Keratinocyte (primary cell): ENCODE data around the gene HERC5.

ENCODE experiments used
- EZH2 ChIP-seq: IDR thresholded peaks from one replicate; pipeline ENCODE4 v1.6.1; 2012; ENCODE audit warnings: inconsistent platforms, mild to moderate bottlenecking, low read length, moderate library complexity
- TF ChIP-seq, protein P1 (sequence below), 3 experiments: IDR thresholded peaks in 1 of 3; conservative IDR thresholded peaks in 1 of 3; optimal IDR thresholded peaks in 1 of 3; 2 replicates in 2 of 3; 3 replicates in 1 of 3; pipeline versions ENCODE3 to v1.5.1; 2011; ENCODE audit warnings: low read length in 3 of 3, mild to moderate bottlenecking in 3 of 3, moderate library complexity in 2 of 3, control low read depth in 1 of 3, inconsistent platforms in 1 of 3; ENCODE audit not compliant: insufficient read depth in 2 of 3; ENCODE audit errors: extremely low read depth in 1 of 3

GRCh38 chr4:88409206-88409605 lies 47.7 kb upstream of the HERC5 start:
- TF ChIP-seq, protein P1, sequence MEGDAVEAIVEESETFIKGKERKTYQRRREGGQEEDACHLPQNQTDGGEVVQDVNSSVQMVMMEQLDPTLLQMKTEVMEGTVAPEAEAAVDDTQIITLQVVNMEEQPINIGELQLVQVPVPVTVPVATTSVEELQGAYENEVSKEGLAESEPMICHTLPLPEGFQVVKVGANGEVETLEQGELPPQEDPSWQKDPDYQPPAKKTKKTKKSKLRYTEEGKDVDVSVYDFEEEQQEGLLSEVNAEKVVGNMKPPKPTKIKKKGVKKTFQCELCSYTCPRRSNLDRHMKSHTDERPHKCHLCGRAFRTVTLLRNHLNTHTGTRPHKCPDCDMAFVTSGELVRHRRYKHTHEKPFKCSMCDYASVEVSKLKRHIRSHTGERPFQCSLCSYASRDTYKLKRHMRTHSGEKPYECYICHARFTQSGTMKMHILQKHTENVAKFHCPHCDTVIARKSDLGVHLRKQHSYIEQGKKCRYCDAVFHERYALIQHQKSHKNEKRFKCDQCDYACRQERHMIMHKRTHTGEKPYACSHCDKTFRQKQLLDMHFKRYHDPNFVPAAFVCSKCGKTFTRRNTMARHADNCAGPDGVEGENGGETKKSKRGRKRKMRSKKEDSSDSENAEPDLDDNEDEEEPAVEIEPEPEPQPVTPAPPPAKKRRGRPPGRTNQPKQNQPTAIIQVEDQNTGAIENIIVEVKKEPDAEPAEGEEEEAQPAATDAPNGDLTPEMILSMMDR (optimal IDR thresholded peaks at IDR 0.05 in 1 of 3, IDR thresholded peaks at IDR 0.05 in 1 of 3, conservative IDR thresholded peaks at IDR 0.05 in 1 of 3; ENCODE audit: extremely low read depth in 1 of 3, insufficient read depth in 2 of 3, low read length in 3 of 3), result no peak
- no peak for TF ChIP-seq EZH2
